Measurements from ENCODE around the gene VWA8.

VWA8 gene

GRCh38 chr13:41765020-41765419 is 195.9 kb downstream of the VWA8 start:
- TF ChIP-seq EZH2phosphoT487 (IDR thresholded peaks at IDR 0.05; ENCODE audit: low read length): no peak
- TF ChIP-seq, protein P1, sequence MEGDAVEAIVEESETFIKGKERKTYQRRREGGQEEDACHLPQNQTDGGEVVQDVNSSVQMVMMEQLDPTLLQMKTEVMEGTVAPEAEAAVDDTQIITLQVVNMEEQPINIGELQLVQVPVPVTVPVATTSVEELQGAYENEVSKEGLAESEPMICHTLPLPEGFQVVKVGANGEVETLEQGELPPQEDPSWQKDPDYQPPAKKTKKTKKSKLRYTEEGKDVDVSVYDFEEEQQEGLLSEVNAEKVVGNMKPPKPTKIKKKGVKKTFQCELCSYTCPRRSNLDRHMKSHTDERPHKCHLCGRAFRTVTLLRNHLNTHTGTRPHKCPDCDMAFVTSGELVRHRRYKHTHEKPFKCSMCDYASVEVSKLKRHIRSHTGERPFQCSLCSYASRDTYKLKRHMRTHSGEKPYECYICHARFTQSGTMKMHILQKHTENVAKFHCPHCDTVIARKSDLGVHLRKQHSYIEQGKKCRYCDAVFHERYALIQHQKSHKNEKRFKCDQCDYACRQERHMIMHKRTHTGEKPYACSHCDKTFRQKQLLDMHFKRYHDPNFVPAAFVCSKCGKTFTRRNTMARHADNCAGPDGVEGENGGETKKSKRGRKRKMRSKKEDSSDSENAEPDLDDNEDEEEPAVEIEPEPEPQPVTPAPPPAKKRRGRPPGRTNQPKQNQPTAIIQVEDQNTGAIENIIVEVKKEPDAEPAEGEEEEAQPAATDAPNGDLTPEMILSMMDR (IDR thresholded peaks at IDR 0.05; ENCODE audit: low read length): no peak
- no peak for TF ChIP-seq EZH2 (optimal IDR thresholded peaks at IDR 0.05; ENCODE audit: low read depth, low read length)
- DNase-seq: no peak
- H3K4me3 ChIP-seq (ENCODE audit: low read length): no peak overlapping the region
- no peaks in the 10 kb centered on the region for H3K36me3 ChIP-seq (replicated peaks; ENCODE audit: insufficient read depth, low read length)
- no peaks in the 10 kb centered on the region for H3F3A ChIP-seq (ENCODE audit: insufficient read depth, low read length)
- H2AFZ ChIP-seq (ENCODE audit: low read length): no peak overlapping the region
- H3K27ac ChIP-seq (ENCODE audit: low read length): no peak overlapping the region
- H3K27me3 ChIP-seq (replicated peaks; ENCODE audit: insufficient read depth, low read length): no peaks in the 10 kb centered on the region
- no peaks in the 10 kb centered on the region for H4K20me1 ChIP-seq (ENCODE audit: insufficient read depth, low read length)
- no peaks in the 10 kb centered on the region for H3K4me1 ChIP-seq (ENCODE audit: low read length)
- no peak overlapping the region for H3K4me2 ChIP-seq (ENCODE audit: low read depth, low read length)
- H3K9me3 ChIP-seq (replicated peaks; ENCODE audit: insufficient read depth, low read length): no peaks in the 10 kb centered on the region
- H3K9me2 ChIP-seq (replicated peaks; ENCODE audit: insufficient read depth, low read length): no peaks in the 10 kb centered on the region
- no peak overlapping the region for H3K9ac ChIP-seq (ENCODE audit: low read length)
- H3K79me2 ChIP-seq (ENCODE audit: low read length): no peaks in the 10 kb centered on the region

DNA sequence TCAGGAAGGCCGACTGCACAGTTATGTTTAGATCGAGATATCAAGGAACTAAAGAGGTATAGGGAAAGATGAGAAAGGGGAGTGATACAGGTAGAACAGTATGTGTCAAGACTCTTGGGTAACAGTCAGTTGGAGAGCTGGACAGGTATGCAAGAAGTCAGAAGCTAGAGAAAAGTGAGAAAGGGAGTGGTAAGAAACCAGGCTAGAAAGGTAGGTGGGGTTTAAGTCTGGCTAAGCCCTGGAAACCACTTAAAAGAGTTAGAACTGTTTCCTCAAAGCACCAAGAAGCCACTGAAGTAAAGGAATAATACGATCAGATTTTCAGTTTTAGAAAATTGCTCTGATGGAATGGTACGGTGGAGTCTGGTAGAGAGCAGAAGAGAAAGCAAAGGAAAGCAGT is 196.4 kb downstream of the VWA8 start:
- Histone ChIP-seq H3K79me2 (ENCODE audit: low read length) (no peaks in the 10 kb centered on the region), H3K36me3 (replicated peaks; ENCODE audit: insufficient read depth, low read length) (no peaks in the 10 kb centered on the region), H3K27me3 (replicated peaks; ENCODE audit: insufficient read depth, low read length) (no peaks in the 10 kb centered on the region), H3K9me3 (replicated peaks; ENCODE audit: insufficient read depth, low read length) (no peaks in the 10 kb centered on the region), H3K4me2 (ENCODE audit: low read depth, low read length) (no peak overlapping the region), H3K9ac (ENCODE audit: low read length) (no peak overlapping the region), H2AFZ (ENCODE audit: low read length) (no peak overlapping the region), H3K4me3 (ENCODE audit: low read length) (no peak overlapping the region), H4K20me1 (ENCODE audit: insufficient read depth, low read length) (no peaks in the 10 kb centered on the region), H3K27ac (ENCODE audit: low read length) (no peak overlapping the region), H3K4me1 (ENCODE audit: low read length) (no peaks in the 10 kb centered on the region), H3F3A (ENCODE audit: insufficient read depth, low read length) (no peaks in the 10 kb centered on the region), H3K9me2 (replicated peaks; ENCODE audit: insufficient read depth, low read length) (no peaks in the 10 kb centered on the region)
- no peak for DNase-seq
- TF ChIP-seq, protein P1 (IDR thresholded peaks at IDR 0.05; ENCODE audit: low read length): no peak
- TF ChIP-seq EZH2 (optimal IDR thresholded peaks at IDR 0.05; ENCODE audit: low read depth, low read length): no peak
- TF ChIP-seq EZH2phosphoT487 (IDR thresholded peaks at IDR 0.05; ENCODE audit: low read length): no peak

GRCh38 chr13:41763782-41764181 is 197.1 kb downstream of the VWA8 start:
- Histone ChIP-seq H3K4me2 (ENCODE audit: low read depth, low read length) (no peak overlapping the region), H3K27ac (ENCODE audit: low read length) (no peak overlapping the region)

More at GRCh38 chr13:41763782-41764181, 197.1 kb downstream of the VWA8 start:
- H3K4me3 ChIP-seq (ENCODE audit: low read length): no peak overlapping the region
- H3K36me3 ChIP-seq (replicated peaks; ENCODE audit: insufficient read depth, low read length): no peaks in the 10 kb centered on the region
- H3F3A ChIP-seq (ENCODE audit: insufficient read depth, low read length): no peaks in the 10 kb centered on the region
- H2AFZ ChIP-seq (ENCODE audit: low read length): no peak overlapping the region
- H3K4me1 ChIP-seq (ENCODE audit: low read length): no peaks in the 10 kb centered on the region
- TF ChIP-seq EZH2 (optimal IDR thresholded peaks at IDR 0.05; ENCODE audit: low read depth, low read length) (no peak), EZH2phosphoT487 (IDR thresholded peaks at IDR 0.05; ENCODE audit: low read length) (no peak)
- TF ChIP-seq, protein P1 (IDR thresholded peaks at IDR 0.05; ENCODE audit: low read length): no peak
- H3K9me3 ChIP-seq (replicated peaks; ENCODE audit: insufficient read depth, low read length): no peaks in the 10 kb centered on the region
- H4K20me1 ChIP-seq (ENCODE audit: insufficient read depth, low read length): no peaks in the 10 kb centered on the region
- no peak for DNase-seq
- no peak overlapping the region for H3K9ac ChIP-seq (ENCODE audit: low read length)
- no peaks in the 10 kb centered on the region for H3K9me2 ChIP-seq (replicated peaks; ENCODE audit: insufficient read depth, low read length)
- no peaks in the 10 kb centered on the region for H3K27me3 ChIP-seq (replicated peaks; ENCODE audit: insufficient read depth, low read length)
- no peaks in the 10 kb centered on the region for H3K79me2 ChIP-seq (ENCODE audit: low read length)
